ENCODE results near the gene NRXN3.

Gene NRXN3

DNA sequence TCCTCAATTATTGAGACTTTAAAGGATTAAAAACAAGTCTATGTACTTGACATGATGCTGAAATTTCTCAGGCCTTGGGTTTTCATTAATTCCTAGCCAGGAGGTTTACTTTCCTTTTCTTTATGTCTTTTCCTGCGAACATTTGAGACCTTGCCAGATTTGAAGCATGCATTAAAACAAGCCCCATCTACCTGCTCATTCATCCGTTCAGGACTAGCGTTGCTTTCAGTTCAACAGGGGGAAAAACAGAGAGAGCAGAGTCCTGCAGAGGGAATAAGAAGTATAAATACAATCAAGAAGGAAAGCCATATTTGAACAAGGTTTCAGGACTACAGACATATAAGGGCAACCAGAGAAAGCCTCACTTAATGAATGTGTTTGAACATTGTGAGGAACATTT lies 1498.8 kb downstream of the NRXN3 start:
- peak in 1 of 2 experiments; percentile 26 for DNase-seq

DNA sequence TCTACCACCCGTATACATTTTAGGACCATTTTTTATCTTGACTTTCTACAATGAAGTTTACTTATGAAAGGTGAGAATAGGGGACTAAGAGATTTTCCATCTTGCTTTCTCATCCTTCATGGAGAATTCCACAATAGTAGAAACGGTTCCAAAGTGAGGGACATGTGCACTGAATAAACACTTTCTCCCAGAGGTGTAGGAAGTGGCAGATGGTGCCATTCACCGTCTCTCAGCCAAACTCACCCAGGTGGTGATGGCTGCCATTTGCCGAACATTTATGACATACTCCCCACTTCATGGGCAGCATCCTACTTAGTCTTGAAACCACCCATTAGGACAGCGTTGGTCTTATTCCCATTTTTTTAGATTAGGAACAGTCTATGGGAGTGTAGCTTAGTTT lies 1500.6 kb downstream of the NRXN3 start:
- DNase-seq = no peak

- DNase-seq = no peak
These were observed 1509.9 kb downstream of the NRXN3 start for GRCh38 chr14:79680087-79680486.

GRCh38 chr14:79686196-79686595 lies 1516.0 kb downstream of the NRXN3 start:
- DNase-seq = no peak

- no peak for DNase-seq
These were observed 1520.8 kb downstream of the NRXN3 start for GRCh38 chr14:79690960-79691359.

DNA sequence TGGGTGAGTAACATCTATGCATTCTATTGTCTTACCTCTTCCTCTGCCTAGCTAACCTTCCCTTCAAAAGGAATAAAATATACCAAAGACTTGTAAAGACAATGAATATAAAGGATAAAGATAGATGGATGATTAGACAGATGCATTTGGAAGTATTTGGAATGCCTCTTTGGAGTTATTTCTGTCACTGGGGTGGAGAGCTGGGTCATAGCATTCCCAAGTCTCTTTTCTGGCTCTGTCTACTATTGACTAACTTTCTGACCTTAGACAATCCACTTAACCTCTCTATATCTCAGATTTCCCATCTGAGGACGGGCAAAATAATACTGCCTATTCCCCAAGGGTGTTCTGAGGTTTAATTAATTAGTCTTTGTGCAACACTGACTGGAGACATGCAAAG lies 1523.8 kb downstream of the NRXN3 start:
- DNase-seq = no peak

- DNase-seq = no peak
These were observed 1525.1 kb downstream of the NRXN3 start for GRCh38 chr14:79695307-79695706.

DNA sequence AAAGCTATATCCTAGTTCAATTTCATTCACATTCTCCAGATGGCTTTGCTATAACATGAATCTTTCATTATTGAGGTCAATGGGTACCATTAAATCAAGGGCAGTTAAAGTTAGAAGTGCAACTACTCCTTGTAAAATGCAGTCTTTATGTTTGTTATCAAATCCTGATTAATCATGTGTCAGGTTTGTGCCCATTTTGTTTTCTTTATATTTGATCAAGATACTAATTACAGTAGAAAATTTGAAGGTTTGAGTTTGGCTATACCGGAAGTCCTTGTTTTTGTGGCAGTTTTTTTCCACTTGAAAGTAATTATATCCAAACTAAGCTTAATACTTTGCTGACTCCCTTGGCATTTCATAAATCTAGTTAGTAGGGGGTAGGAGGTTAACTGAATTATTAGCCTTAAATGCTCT lies 1528.1 kb downstream of the NRXN3 start:
- no peak for DNase-seq

GRCh38 chr14:79699206-79699605 lies 1529.0 kb downstream of the NRXN3 start:
- DNase-seq = no peak

DNA sequence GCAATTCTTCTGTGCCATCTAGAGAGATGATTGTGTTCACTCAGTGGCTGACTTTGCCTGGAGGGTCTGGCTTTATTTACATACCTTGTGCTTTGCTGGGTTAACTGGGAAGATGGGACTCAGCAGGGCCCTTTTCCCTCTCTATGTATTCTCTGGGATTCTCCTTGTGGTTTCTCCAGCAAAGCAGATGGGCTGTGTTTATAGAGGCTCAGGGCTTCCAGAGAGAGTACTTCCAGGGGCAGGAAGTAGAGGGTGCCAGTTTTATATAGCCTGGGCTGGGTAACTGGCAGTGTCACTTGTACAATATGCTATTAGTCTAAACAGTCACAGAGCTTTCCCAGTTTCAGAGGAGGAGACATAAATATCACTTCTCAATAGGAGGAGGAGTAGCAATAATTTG lies 1531.2 kb downstream of the NRXN3 start:
- no peak for DNase-seq

GRCh38 chr14:79702197-79702596 lies 1532.0 kb downstream of the NRXN3 start:
- no peak for DNase-seq

DNA sequence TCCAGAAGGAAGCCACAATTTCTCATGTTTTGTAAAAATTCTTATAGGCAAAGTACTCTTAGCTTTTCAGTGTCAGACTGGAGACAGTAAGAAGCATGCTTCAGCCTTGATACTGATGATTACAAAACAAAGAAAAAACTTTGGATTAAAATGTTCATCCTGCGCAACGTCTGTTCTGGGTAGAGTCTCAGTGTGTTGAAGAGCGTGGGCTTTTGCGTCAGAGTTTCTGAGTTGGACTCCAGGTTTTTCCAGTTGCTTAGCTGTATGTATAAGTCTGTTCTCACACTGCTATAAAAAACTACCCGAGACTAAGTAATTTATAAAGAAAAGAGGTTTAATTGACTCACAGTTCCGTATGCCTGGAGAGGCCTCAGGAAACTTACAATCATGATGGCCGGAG lies 1533.0 kb downstream of the NRXN3 start:
- DNase-seq = no peak

DNA sequence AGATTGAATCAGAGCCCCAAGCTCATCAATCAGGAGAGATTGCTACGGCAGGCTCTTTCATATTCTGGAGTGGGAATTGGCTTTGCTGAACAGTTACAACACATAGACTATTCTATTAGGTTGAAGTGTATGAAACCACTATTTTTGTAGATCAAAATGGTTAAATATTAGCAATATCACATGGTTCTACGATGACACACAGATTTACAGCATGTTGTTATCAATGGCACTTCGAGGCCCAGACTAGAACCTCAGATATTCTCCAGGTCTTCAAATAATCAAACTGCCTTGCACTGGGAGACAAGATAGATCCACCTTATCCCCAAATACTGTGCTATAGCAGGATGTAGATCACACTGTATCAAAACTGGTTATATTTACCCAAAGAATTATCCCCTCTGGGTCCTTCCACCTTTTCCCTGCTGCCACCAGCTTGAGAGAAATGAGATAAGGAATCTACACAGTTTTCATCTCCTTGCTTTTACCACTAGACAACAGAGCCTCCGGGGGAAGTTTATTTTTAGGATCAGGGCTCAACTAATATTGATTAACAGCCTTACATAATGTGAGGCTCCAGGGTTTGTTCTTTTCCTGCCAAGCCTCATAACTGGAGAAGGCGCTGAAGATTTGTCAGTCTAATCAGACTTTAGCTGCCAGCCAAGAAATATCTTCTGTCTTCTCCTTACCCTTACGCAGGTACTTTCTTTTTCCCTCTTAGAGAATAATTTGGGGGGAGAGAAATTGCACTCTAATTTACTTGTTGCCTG lies 1534.1 kb downstream of the NRXN3 start:
- no peak for DNase-seq

DNA sequence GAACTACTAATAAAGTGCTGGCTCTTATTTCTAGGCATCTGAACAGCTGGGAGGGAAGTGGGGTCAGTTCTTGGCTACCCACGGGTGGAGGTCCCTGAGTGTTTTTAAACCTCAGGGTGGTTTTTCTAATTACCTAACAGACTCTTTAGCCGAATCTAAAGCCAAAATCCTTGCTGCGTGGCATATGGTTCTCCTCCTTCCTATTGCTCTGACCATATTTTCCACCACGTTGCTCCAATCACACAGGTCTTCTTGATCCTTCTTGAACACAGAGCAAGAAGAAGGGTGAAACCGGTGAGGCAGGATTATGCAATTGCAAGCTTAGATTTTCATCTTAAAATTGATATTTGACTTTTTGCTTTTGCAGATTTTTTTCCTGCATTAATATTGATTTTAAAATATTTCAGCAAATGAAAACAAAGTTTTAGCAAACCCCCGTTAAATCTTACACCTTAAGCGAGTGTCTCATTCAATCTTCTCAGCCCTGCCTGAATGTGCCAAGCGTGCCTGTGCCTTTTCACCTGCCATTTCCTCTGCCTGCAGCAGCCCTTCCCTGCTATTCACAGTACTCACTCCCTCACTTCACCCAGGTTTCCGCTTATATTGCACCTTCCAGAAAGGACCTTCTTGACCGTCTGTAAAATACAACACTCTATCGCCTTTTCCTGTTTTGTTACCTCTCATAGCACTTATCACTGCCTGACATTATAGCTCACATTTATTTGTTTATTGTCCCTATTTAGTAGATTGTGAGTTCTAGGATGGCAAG lies 1535.1 kb downstream of the NRXN3 start:
- DNase-seq = no peak

DNA sequence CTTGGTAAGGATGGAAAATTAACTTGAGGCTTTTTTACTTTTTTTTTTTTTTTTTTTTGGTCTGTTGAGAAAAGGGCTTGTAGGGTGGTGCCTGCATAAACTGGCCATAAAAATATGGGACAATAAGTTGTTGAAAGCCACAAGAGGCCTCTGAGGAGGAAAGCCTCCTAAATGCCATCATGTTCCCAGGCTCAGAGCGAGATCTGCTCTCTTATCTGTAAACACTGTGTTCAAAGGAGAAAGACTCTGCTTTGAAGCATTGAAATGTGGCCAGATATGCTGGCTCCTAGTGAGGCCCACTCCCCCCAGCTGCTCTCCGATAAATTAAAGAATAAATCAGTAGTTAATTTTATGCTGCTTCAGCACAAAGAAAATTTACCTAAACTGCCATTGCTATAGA lies 1536.2 kb downstream of the NRXN3 start:
- DNase-seq = peak in 1 of 2 experiments; percentile 10

DNA sequence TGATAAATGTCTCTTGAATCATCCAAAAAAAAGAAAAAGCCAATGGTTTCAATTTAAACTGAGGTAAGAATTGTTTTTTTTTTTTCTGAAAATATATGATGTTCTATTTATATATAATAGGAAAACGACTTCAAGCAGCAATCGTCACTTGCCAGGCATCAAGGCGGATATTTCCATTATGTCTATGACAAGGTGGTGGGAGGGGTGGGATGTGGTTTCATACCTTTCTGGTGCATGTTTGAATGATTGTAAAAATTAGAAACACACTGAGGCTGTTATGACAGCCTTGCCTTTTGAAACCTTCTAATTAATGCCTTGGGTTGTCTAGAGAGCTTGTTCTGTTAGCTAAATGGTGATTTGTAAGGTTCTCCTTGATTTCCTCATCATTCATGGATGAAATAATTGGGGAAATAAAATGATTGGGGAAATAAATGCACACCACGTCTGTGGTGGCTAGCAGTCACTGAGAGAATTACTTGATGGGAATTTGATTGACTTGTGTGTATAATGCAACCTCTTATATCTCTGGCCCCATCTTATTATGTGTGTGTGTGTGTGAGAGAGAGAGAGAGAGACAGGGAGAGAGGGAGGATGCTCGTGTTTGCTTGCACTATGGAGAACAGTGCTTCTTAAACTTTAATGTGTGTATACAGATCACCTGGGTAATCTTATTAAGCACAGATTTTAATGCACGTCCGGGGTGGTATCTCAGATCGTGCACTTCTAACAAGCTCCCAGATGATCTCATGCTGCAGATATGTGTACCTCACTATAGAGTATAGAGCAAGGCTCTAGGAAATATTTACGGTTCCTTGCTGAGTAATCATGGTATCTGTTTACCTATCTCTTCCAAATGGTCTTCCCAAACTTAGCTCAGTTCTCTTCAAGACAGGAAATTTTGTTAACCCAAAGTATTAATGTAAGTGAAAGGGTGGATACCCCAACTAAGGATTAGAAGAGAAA lies 1538.5 kb downstream of the NRXN3 start:
- DNase-seq = no peak

- DNase-seq = peak; percentile 44 to 73
These were observed 1539.4 kb downstream of the NRXN3 start for GRCh38 chr14:79709573-79709972.

- DNase-seq = no peak
These were observed 1542.3 kb downstream of the NRXN3 start for GRCh38 chr14:79712302-79712950.

DNA sequence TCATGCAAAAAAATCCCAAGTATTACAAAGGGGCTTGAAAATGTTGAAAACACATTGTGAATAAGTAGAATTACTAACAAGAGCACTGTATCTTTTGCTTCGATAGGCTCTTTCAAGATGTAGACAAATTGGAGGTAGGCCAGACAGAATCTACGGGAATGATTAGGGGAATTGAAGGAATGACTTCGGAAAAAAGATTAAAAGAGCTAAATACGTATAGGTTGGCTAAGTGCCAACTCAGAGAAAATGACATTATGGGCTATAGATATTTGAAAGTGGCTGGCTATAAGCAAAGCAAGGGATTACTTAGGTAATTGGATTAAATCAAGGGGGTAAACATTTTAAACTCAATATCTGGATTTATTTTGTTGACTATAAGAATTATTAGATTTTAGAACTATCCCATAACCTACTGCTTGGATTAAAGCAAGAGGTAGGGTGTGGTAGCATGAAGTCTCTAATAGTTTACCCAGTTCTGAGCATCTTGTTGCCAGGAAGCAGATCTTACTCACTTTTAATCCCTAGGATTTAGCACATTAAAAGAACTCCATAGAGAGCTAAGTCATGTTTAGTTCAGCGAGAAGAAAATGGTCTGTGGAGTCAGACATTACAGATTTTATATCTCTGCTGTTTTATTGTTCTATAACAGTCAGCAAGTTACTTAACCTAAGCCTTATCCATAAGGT lies 1551.4 kb downstream of the NRXN3 start:
- DNase-seq = no peak

- DNase-seq = no peak
These were observed 1555.0 kb downstream of the NRXN3 start for GRCh38 chr14:79724934-79725717.

DNA sequence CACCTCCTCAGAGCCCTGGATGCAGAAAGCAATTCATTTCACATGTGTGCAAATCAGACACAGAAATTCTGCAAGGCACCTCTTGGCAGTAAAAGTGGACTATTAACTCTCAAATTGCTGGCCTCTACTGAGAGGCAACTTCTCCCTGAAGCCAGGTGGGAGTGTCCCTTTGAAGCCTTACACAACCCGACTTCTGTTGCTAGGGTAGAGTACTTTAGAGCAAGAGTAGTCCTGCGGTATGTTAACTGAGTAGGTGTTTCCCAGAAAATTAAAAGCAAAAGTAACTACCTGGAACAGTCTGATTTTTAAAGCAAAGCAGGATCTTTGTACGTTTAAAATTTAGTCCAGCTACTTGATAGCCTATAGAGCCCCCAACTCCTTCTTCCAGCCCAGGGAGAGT lies 1557.7 kb downstream of the NRXN3 start:
- no peak for DNase-seq
